Measurements from ENCODE around the gene LIN52.

The LIN52 gene

GRCh38 chr14:74237441-74237840 lies 152.7 kb downstream of the LIN52 start:
- DNase-seq: no peak

GRCh38 chr14:74238974-74239847 lies 154.5 kb downstream of the LIN52 start, which contains the start of gene VSX2:
Gene VSX2, plus strand, starts transcription at chr14:74239449. Its CDS starts 113 bp downstream, at chr14:74239562.
- no peak for DNase-seq

- no peak for DNase-seq
Measured at GRCh38 chr14:74239848-74240793, 155.4 kb downstream of the LIN52 start.

- no peak for DNase-seq
Measured at GRCh38 chr14:74240794-74241651, 156.3 kb downstream of the LIN52 start.

- DNase-seq: no peak
Measured at GRCh38 chr14:74241652-74242017, 156.9 kb downstream of the LIN52 start.

GRCh38 chr14:74242021-74242779 lies 157.4 kb downstream of the LIN52 start:
- no peak for DNase-seq

- DNase-seq: no peak
Measured at GRCh38 chr14:74242780-74243042, 158.0 kb downstream of the LIN52 start.

- no peak for DNase-seq
Measured at GRCh38 chr14:74243051-74243450, 158.3 kb downstream of the LIN52 start.

- no peak for DNase-seq
Measured at GRCh38 chr14:74244115-74244514, 159.4 kb downstream of the LIN52 start.

- no peak for DNase-seq
Measured at GRCh38 chr14:74245292-74245691, 160.5 kb downstream of the LIN52 start.

- no peak for DNase-seq
Measured at GRCh38 chr14:74246542-74246941, 161.8 kb downstream of the LIN52 start.

- DNase-seq: no peak
Measured at GRCh38 chr14:74248017-74248416, 163.3 kb downstream of the LIN52 start.

- DNase-seq: no peak
Measured at GRCh38 chr14:74249433-74250375, 164.9 kb downstream of the LIN52 start.
